DMS53 treated with DMSO at 0.1 percent for 48 hours (cell line): ENCODE data around the gene PLPP1.

Experiments
- DNase-seq: peaks from one replicate; lab custom pipeline; 2025; ENCODE audit not compliant: unreplicated experiment; lab: John Stamatoyannopoulos, UW

Gene PLPP1

GRCh38 chr5:55534436-55535198 is at the start of gene PLPP1:
Gene PLPP1, minus strand, starts transcription at chr5:55534964. Its CDS starts 335 bp downstream, at chr5:55534629.
- peak; percentile 75 for DNase-seq

- DNase-seq, result no peak
Measured at GRCh38 chr5:55583578-55583977, 48.8 kb upstream of the PLPP1 start.

GRCh38 chr5:55582256-55582655 is 47.5 kb upstream of the PLPP1 start:
- DNase-seq, result no peak

GRCh38 chr5:55580042-55580441 is 45.3 kb upstream of the PLPP1 start:
- DNase-seq, result no peak

GRCh38 chr5:55578771-55579170 is 44.0 kb upstream of the PLPP1 start:
- no peak for DNase-seq

GRCh38 chr5:55577353-55578060 is 42.7 kb upstream of the PLPP1 start:
- DNase-seq, result no peak

- no peak for DNase-seq
Measured at GRCh38 chr5:55576661-55577060, 41.9 kb upstream of the PLPP1 start.

GRCh38 chr5:55575815-55576583 is 41.2 kb upstream of the PLPP1 start:
- no peak for DNase-seq

GRCh38 chr5:55572600-55572999 is 37.8 kb upstream of the PLPP1 start:
- DNase-seq, result no peak

- DNase-seq, result peak; percentile 13
Measured at GRCh38 chr5:55572020-55572419, 37.3 kb upstream of the PLPP1 start.

GRCh38 chr5:55570570-55570969 is 35.8 kb upstream of the PLPP1 start:
- DNase-seq, result no peak

GRCh38 chr5:55570026-55570425 is 35.3 kb upstream of the PLPP1 start:
- DNase-seq, result no peak

GRCh38 chr5:55569513-55569865 is 34.7 kb upstream of the PLPP1 start:
- no peak for DNase-seq

GRCh38 chr5:55568654-55569512 is 34.1 kb upstream of the PLPP1 start:
- no peak for DNase-seq

- no peak for DNase-seq
Measured at GRCh38 chr5:55564721-55565120, 30.0 kb upstream of the PLPP1 start.

- no peak for DNase-seq
Measured at GRCh38 chr5:55558484-55558883, 23.7 kb upstream of the PLPP1 start.

- DNase-seq, result no peak
Measured at GRCh38 chr5:55557123-55557522, 22.4 kb upstream of the PLPP1 start.

GRCh38 chr5:55554585-55555202 is 19.9 kb upstream of the PLPP1 start:
- no peak for DNase-seq

GRCh38 chr5:55551904-55552303 is 17.1 kb upstream of the PLPP1 start:
- DNase-seq, result no peak

GRCh38 chr5:55551358-55551757 is 16.6 kb upstream of the PLPP1 start:
- DNase-seq, result no peak
